Measurements from ENCODE around the gene C20orf173. TPM values are rescaled to one million over a fixed set of nuclear protein-coding genes. Genes with fewer than 3 reads are reported as not detected.

Gene C20orf173
- total and polyA plus RNA-seq, 2 of the 13 experiments (the other 11 are each of a cell fraction or from before 2014, with no cell fraction given): not detected

GRCh38 chr20:35561268-35561667 is 31.8 kb upstream of the C20orf173 start:
- Histone ChIP-seq H3K36me3 (replicated peaks in 1 of 2; ENCODE audit: control insufficient read depth in 1 of 2, insufficient read depth in 2 of 2, low read length in 2 of 2) (peaks cover 9 to 26% of the 10 kb centered on the region in 2 experiments), H2AFZ (ENCODE audit: low read length) (no peak overlapping the region), H3K9me3 (ENCODE audit: low read length) (no peaks in the 10 kb centered on the region), H3K9ac (ENCODE audit: insufficient read depth, low read depth, low read length) (no peak overlapping the region), H3K27me3 (ENCODE audit: control insufficient read depth in 1 of 2, insufficient read depth in 2 of 2, low read length in 2 of 2) (no peaks in the 10 kb centered on the region), H3K27ac (ENCODE audit: extremely low read length, insufficient read depth, low read length) (no peak overlapping the region), H3K79me2 (ENCODE audit: insufficient read depth, low read length) (no peaks in the 10 kb centered on the region), H3K4me1 (ENCODE audit: insufficient read depth, low read length) (peaks cover 9% of the 10 kb centered on the region; the same call in 1 of the 2 replicates), H4K20me1 (ENCODE audit: insufficient read depth, low read length) (no peaks in the 10 kb centered on the region), H3K4me3 (replicated peaks in 1 of 3; ENCODE audit: insufficient read depth in 1 of 3, low read depth in 2 of 3, low read length in 3 of 3) (no peak overlapping the region), H3K4me2 (ENCODE audit: low read depth, low read length) (no peak overlapping the region)
- intact Hi-C loops (cut with micrococcal nuclease; ENCODE audit: unreplicated experiment) (no loop called here), in situ Hi-C loops (cut with HindIII; ENCODE audit: extremely low pct_ligation_motif_present, low pct_unique_long_range_greater_than_20kb) (no loop called here)
- FAIRE-seq (peak; percentile 80), ATAC-seq (peak; percentile 80), DNase-seq (ENCODE audit: low spot score) (peak; percentile 50)
- no TSS peak for BruUV-seq (replicated peaks)
- 46% methylated on average over 7 of the region's 7 CpGs for WGBS (ENCODE audit: low lambda C conversion rate)
- ChIA-PET POLR2A (interaction anchor here (1.6 kb wide), 1 partner anchor 56 kb away, joined by 4 read pairs; no protein-coding TSS in a partner anchor), CTCF (ENCODE audit: low intra/inter-chr PET ratio, low total read pairs) (interaction anchor here (1.3 kb wide), 1 partner anchor 322 kb away, joined by 6 read pairs; no protein-coding TSS in a partner anchor)
- TF ChIP-seq ZNF24 (IDR thresholded peaks at IDR 0.05): no peak
- no peak for TF ChIP-seq CC2D1A (CRISPR knock-in tag; IDR thresholded peaks at IDR 0.05)
- TF ChIP-seq U2AF2 (IDR thresholded peaks at IDR 0.05; ENCODE audit: low read depth, low read length): no peak
- TF ChIP-seq ZFP36L2 (CRISPR knock-in tag; IDR thresholded peaks at IDR 0.05): no peak
- peak; percentile 55; the same call in 1 of the 2 replicates for TF ChIP-seq KDM2A (CRISPR knock-in tag; IDR thresholded peaks at IDR 0.05; ENCODE audit: borderline replicate concordance, low read depth)
- peak; percentile 74 for TF ChIP-seq RAD21 (CRISPR knock-in tag; IDR thresholded peaks at IDR 0.05)
- TF ChIP-seq CBFB (CRISPR knock-in tag; IDR thresholded peaks at IDR 0.05): no peak
- TF ChIP-seq TEAD2 (CRISPR knock-in tag; IDR thresholded peaks at IDR 0.05): no peak
- TF ChIP-seq ZBTB25 (CRISPR knock-in tag; IDR thresholded peaks at IDR 0.05): no peak
- TF ChIP-seq ATF1 (CRISPR knock-in tag; IDR thresholded peaks at IDR 0.05): no peak
- TF ChIP-seq CTCF (CRISPR knock-in tag; IDR thresholded peaks at IDR 0.05): peak; percentile 75
- no peak for TF ChIP-seq MIXL1 (CRISPR knock-in tag; IDR thresholded peaks at IDR 0.05)
- no peak for TF ChIP-seq REST (IDR thresholded peaks at IDR 0.05; ENCODE audit: borderline replicate concordance in 1 of 2, low read depth in 1 of 2, low read length in 2 of 2)
- no peak for TF ChIP-seq RBFOX2 (IDR thresholded peaks at IDR 0.05; ENCODE audit: low read depth, low read length)
- TF ChIP-seq CEBPG (CRISPR knock-in tag; IDR thresholded peaks at IDR 0.05): no peak
- no peak for TF ChIP-seq CBX1 (IDR thresholded peaks at IDR 0.05; ENCODE audit: low read depth)
- TF ChIP-seq ATF7 (IDR thresholded peaks at IDR 0.05): no peak
- TF ChIP-seq ATF7 (CRISPR knock-in tag; IDR thresholded peaks at IDR 0.05): no peak
- peak; percentile 37; the same call in 1 of the 2 replicates for TF ChIP-seq SALL1 (CRISPR knock-in tag; IDR thresholded peaks at IDR 0.05)
- TF ChIP-seq ZBTB26 (CRISPR knock-in tag; IDR thresholded peaks at IDR 0.05; ENCODE audit: borderline replicate concordance): no peak
- no peak for TF ChIP-seq SRF (IDR thresholded peaks at IDR 0.05; ENCODE audit: low read depth, low read length)
